ENCODE measurements around the gene METTL3. TPM values are rescaled to one million over a fixed set of nuclear protein-coding genes. Genes with fewer than 3 reads are reported as not detected.

The METTL3 gene
- total RNA-seq, 4 donors from 2014 or later: 38.9 to 125 (median 44.8) TPM

DNA sequence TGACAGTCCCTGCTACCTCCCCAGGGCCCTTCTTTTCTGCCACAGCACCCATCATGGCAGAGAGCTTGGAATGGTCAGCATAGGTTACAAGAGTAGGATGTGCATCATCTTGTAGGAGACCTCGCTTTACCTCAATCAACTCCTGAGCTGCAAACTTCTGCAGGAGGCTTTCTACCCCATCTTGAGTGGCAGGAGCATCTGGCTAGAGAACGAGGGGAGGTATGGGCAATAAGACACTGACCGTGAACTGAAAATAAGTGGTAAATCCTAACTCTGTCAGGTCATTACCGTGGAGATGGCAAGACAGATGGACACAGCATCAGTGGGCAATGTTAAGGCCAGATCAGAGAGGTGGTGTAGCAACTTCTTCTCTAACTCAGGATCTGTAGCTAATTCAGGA, 7.8 kb downstream of the METTL3 start:
- Histone ChIP-seq H3K9me3 (no peaks in the 10 kb centered on the region), H3K27me3 (no peaks in the 10 kb centered on the region), H3K27ac (no peak overlapping the region), H3K4me1 (peaks cover 6% of the 10 kb centered on the region), H3K36me3 (peaks cover 56% of the 10 kb centered on the region), H3K4me3 (no peak overlapping the region)
- 95% methylated on average over 3 of the region's 4 CpGs for WGBS
- DNase-seq (ENCODE audit: low spot score in 2 of 2): no peak
- TF ChIP-seq, protein P1, sequence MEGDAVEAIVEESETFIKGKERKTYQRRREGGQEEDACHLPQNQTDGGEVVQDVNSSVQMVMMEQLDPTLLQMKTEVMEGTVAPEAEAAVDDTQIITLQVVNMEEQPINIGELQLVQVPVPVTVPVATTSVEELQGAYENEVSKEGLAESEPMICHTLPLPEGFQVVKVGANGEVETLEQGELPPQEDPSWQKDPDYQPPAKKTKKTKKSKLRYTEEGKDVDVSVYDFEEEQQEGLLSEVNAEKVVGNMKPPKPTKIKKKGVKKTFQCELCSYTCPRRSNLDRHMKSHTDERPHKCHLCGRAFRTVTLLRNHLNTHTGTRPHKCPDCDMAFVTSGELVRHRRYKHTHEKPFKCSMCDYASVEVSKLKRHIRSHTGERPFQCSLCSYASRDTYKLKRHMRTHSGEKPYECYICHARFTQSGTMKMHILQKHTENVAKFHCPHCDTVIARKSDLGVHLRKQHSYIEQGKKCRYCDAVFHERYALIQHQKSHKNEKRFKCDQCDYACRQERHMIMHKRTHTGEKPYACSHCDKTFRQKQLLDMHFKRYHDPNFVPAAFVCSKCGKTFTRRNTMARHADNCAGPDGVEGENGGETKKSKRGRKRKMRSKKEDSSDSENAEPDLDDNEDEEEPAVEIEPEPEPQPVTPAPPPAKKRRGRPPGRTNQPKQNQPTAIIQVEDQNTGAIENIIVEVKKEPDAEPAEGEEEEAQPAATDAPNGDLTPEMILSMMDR (IDR thresholded peaks at IDR 0.05): no peak
- no peak for TF ChIP-seq POLR2A (IDR thresholded peaks at IDR 0.05)

DNA sequence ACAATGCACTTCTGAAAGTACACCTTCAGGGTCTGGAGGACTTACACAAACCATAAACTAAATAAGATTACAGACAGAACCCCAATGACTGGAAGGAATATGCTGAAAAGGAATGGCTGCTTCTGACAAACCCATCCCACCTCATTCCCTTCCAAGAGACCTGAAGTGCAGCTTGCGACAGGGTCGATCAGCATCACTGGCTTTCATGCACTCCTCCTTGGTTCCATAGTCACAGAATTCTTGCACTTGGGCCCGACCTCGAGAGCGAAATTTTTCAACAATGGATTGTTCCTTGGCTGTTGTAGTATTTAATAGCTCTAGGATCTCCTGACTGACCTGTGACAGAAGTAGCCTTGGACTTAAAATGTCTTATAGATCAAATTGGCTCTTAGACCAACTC, 9.6 kb downstream of the METTL3 start:
- 93% methylated on average over 5 of the region's 5 CpGs for WGBS
- no peaks in the 10 kb centered on the region for H3K4me1 ChIP-seq
- H3K4me3 ChIP-seq: no peak overlapping the region
- H3K36me3 ChIP-seq: peaks cover 61% of the 10 kb centered on the region
- TF ChIP-seq POLR2A (IDR thresholded peaks at IDR 0.05) (no peak), EP300 (IDR thresholded peaks at IDR 0.05) (no peak), POLR2AphosphoS5 (IDR thresholded peaks at IDR 0.05) (no peak)
- TF ChIP-seq, protein P1 (IDR thresholded peaks at IDR 0.05): no peak
- H3K27ac ChIP-seq: no peak overlapping the region
- no peaks in the 10 kb centered on the region for H3K27me3 ChIP-seq
- H3K9me3 ChIP-seq: no peaks in the 10 kb centered on the region
- no peak for DNase-seq (ENCODE audit: low spot score in 2 of 2)

DNA sequence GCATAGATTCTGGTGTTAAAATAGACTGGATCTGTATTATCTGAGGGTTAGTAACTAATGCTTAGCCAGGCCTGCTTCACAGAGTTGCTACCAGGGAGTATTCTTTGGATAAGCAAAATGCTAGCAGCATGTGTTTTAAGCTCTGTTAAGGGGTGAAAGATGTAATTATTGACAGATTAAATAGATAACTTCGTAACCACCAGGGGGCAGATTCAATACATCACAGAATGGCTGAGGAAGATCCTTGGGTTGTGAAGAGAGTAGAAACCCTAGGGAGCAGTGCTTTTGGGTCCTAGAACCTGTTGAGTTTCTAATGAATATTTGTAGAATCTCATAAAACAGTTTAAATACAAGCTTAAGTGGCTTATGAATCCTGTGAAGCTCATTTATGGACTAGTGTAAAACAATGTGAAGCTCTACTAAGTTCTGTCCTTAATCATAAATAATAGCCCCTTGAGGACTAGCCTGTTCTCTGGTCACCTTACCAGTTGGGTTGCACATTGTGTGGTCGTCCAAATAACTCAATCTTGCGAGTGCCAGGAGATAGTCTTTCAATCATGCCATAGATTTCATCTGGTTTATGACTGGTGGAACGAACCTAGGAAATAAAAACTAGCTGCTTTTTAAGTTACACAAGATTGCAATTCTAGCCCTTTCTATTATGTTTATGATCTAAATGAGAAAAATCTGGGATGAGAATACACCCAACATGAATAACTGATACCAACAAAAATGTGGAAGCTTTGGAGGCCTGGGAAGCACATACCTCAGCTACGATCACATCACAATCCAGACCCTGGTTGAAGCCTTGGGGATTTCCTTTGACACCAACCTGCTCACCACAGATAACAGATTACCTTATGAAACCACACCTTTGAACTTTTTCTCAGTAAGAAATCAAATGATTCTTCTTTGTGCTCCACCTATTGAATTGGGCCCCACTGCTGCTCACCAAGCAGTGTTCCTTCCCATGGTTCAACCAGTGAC, 12.3 kb downstream of the METTL3 start:
- Histone ChIP-seq H3K4me1 (no peaks in the 10 kb centered on the region), H3K27me3 (no peaks in the 10 kb centered on the region), H3K36me3 (peaks cover 86% of the 10 kb centered on the region), H3K4me3 (no peak overlapping the region), H3K9me3 (no peaks in the 10 kb centered on the region), H3K27ac (no peak overlapping the region)
- TF ChIP-seq EP300 (IDR thresholded peaks at IDR 0.05): no peak
- TF ChIP-seq POLR2AphosphoS5 (IDR thresholded peaks at IDR 0.05): no peak
- TF ChIP-seq POLR2A (IDR thresholded peaks at IDR 0.05): no peak
- TF ChIP-seq, protein P1 (IDR thresholded peaks at IDR 0.05): peak; percentile 24 to 32
- DNase-seq (ENCODE audit: low spot score in 2 of 2): no peak
- 55% methylated on average over 5 of the region's 5 CpGs for WGBS

DNA sequence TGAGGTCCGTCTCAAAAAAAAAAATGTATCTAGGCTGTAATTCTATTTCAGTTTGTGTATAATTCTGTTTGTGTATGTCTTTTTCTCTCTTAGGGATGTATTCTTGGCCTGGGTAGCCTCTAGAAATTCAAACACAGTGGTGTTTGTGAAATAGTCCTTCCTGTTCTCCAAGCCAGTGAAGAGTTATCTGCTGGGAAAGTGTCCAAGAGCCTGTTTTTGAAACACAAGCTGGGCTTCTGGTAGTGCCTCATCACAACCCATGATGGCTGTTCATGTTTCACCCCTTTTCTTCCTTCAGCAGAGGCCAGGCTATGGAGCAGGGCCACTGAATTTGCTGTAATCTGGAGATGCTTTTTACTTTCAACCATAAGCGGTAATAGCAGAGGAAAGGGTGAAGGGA, 14.7 kb downstream of the METTL3 start:
- Histone ChIP-seq H3K36me3 (peaks cover 94% of the 10 kb centered on the region), H3K4me3 (no peak overlapping the region), H3K27ac (no peak overlapping the region), H3K27me3 (no peaks in the 10 kb centered on the region), H3K4me1 (no peaks in the 10 kb centered on the region), H3K9me3 (no peaks in the 10 kb centered on the region)
- TF ChIP-seq EP300 (IDR thresholded peaks at IDR 0.05) (no peak), POLR2A (IDR thresholded peaks at IDR 0.05) (no peak), POLR2AphosphoS5 (IDR thresholded peaks at IDR 0.05) (no peak)
- TF ChIP-seq, protein P1 (IDR thresholded peaks at IDR 0.05): no peak
- DNase-seq (ENCODE audit: low spot score in 2 of 2): no peak
- 97% methylated on average over 2 of the region's 2 CpGs for WGBS

GRCh38 chr14:21494902-21495762, 16.0 kb downstream of the METTL3 start:
- H3K36me3 ChIP-seq: peaks cover 97% of the 10 kb centered on the region
- H3K27me3 ChIP-seq: no peaks in the 10 kb centered on the region
- TF ChIP-seq POLR2AphosphoS5 (IDR thresholded peaks at IDR 0.05): no peak
- TF ChIP-seq POLR2A (IDR thresholded peaks at IDR 0.05): no peak
- TF ChIP-seq, protein P1 (IDR thresholded peaks at IDR 0.05): no peak
- TF ChIP-seq EP300 (IDR thresholded peaks at IDR 0.05): no peak
- WGBS: 42% methylated on average over 2 of the region's 2 CpGs
- H3K4me3 ChIP-seq: no peak overlapping the region
- no peak overlapping the region for H3K27ac ChIP-seq
- no peaks in the 10 kb centered on the region for H3K4me1 ChIP-seq
- DNase-seq (ENCODE audit: low spot score in 2 of 2): no peak
- no peaks in the 10 kb centered on the region for H3K9me3 ChIP-seq
